Gastrocnemius medialis (tissue), 4 donors: ENCODE results near the gene LRP1.

Source experiments
- CTCF ChIP-seq, 5 experiments: fragments of 450-650 bp in 3 of 5; fragments of 200-600 bp in 2 of 5; sonication (generic) in 2 of 5; IDR thresholded peaks in 4 of 5; conservative IDR thresholded peaks in 1 of 5; 1 replicate in 4 of 5; 2 replicates in 1 of 5; pipeline ENCODE4 v1.5.1; 2016 to 2019; ENCODE audit warnings: antibody characterized with exemption in 5 of 5, mild to moderate bottlenecking in 3 of 5, moderate library complexity in 3 of 5
- POLR2A ChIP-seq, 2 donors: fragments of 450-650 bp; IDR thresholded peaks; one replicate each; pipeline ENCODE4 v1.6.1; 2017; ENCODE audit warnings: antibody characterized with exemption in 2 of 2, mild to moderate bottlenecking in 2 of 2, moderate library complexity in 2 of 2

GRCh38 chr12:57146092-57146491, 17.8 kb downstream of the LRP1 start:
- no peak for TF ChIP-seq CTCF (IDR thresholded peaks at IDR 0.05 in 4 of 5, conservative IDR thresholded peaks at IDR 0.05 in 1 of 5)
- no peak for TF ChIP-seq POLR2A (IDR thresholded peaks at IDR 0.05)
